GM23338 (cell line): Measurements from ENCODE around the gene MFAP5. TPM values are rescaled to one million over a fixed set of nuclear protein-coding genes. Genes with fewer than 3 reads are reported as not detected.

Experiments used
- ATAC-seq: fragments of 200-7000 bp; cut with Tn5 transposase; 3 replicates; pipeline ENCODE4 v1.9.1; 2020
- DNase-seq: peaks from one replicate; pipeline ENCODE4 v3.0.0-alpha.2; 2015; ENCODE audit warnings: low spot score
- H2AFZ ChIP-seq: fragments of 200-600 bp; sonication (generic); 2 replicates; pipeline ENCODE4 v1.8.0; 2016; ENCODE audit warnings: antibody characterized with exemption, mild to moderate bottlenecking, moderate library complexity
- H3F3A ChIP-seq: fragments of 200-600 bp; sonication (generic); replicated peaks from 2 replicates; pipeline ENCODE4 v1.8.0; 2017; ENCODE audit warnings: antibody characterized with exemption, mixed run types, low read depth
- H3K27ac ChIP-seq: fragments of 200-600 bp; sonication (generic); 2 replicates; pipeline ENCODE4 v1.6.1; 2016; ENCODE audit warnings: low read depth
- H3K27me3 ChIP-seq: fragments of 200-600 bp; sonication (generic); 2 replicates; pipeline ENCODE4 v1.8.0; 2016; ENCODE audit warnings: mild to moderate bottlenecking, mixed run types, moderate library complexity; ENCODE audit not compliant: insufficient read depth
- H3K36me3 ChIP-seq: fragments of 200-600 bp; sonication (generic); 2 replicates; pipeline ENCODE4 v1.8.0; 2016; ENCODE audit warnings: mild to moderate bottlenecking; ENCODE audit not compliant: insufficient read depth
- H3K4me1 ChIP-seq: fragments of 200-600 bp; sonication (generic); 2 replicates; pipeline ENCODE4 v1.8.0; 2016; ENCODE audit warnings: mild to moderate bottlenecking, moderate library complexity; ENCODE audit not compliant: insufficient read depth
- H3K4me2 ChIP-seq: fragments of 200-600 bp; sonication (generic); 2 replicates; pipeline ENCODE4 v1.7.1; 2017; ENCODE audit warnings: mixed run types
- H3K4me3 ChIP-seq: fragments of 200-600 bp; sonication (generic); 2 replicates; pipeline ENCODE4 v1.6.1; 2016; ENCODE audit warnings: mixed run types
- H3K79me2 ChIP-seq: fragments of 200-600 bp; sonication (generic); replicated peaks from 2 replicates; pipeline ENCODE4 v1.8.0; 2017; ENCODE audit warnings: mild to moderate bottlenecking; ENCODE audit not compliant: insufficient read depth
- H3K9me2 ChIP-seq: fragments of 200-600 bp; sonication (generic); 2 replicates; pipeline ENCODE4 v1.8.0; 2017; ENCODE audit not compliant: insufficient read depth
- H4K20me1 ChIP-seq: fragments of 200-600 bp; sonication (generic); replicated peaks from 2 replicates; pipeline ENCODE4 v1.8.0; 2017; ENCODE audit warnings: mild to moderate bottlenecking; ENCODE audit not compliant: insufficient read depth
- H3K27ac Mint-ChIP-seq: 2 replicates; pipeline ENCODE4 v1.8.0; 2020; ENCODE audit warnings: inconsistent platforms, mild to moderate bottlenecking, moderate library complexity, mixed read lengths
- H3K27me3 Mint-ChIP-seq: 3 replicates; pipeline ENCODE4 v1.8.0; 2022; ENCODE audit warnings: low read depth, mild to moderate bottlenecking, moderate library complexity, mixed read lengths, inconsistent platforms; ENCODE audit not compliant: insufficient read depth, poor library complexity
- H3K36me3 Mint-ChIP-seq: 3 replicates; pipeline ENCODE4 v1.8.0; 2021; ENCODE audit warnings: low read depth, mild to moderate bottlenecking, inconsistent platforms, moderate library complexity, mixed read lengths
- H3K4me1 Mint-ChIP-seq: 3 replicates; pipeline ENCODE4 v1.8.0; 2020; ENCODE audit warnings: mild to moderate bottlenecking, inconsistent platforms, mixed read lengths
- H3K4me3 Mint-ChIP-seq: 3 replicates; pipeline ENCODE4 v1.8.0; 2021; ENCODE audit warnings: moderate library complexity, mild to moderate bottlenecking, inconsistent platforms, mixed read lengths
- H3K9me3 Mint-ChIP-seq: 3 replicates; pipeline ENCODE4 v1.8.0; 2020; ENCODE audit warnings: moderate library complexity, mild to moderate bottlenecking, inconsistent platforms, mixed read lengths
- EZH2 ChIP-seq: fragments of 200-600 bp; sonication (generic); IDR thresholded peaks from one replicate; pipeline ENCODE4 v1.8.0; 2017; ENCODE audit warnings: antibody characterized with exemption, mild to moderate bottlenecking, low read depth; ENCODE audit not compliant: unreplicated experiment
- EZH2phosphoT487 ChIP-seq: fragments of 200-600 bp; sonication (generic); IDR thresholded peaks from one replicate; pipeline ENCODE4 v1.8.1; 2018; ENCODE audit warnings: antibody characterized with exemption; ENCODE audit not compliant: unreplicated experiment
- JUNB ChIP-seq: IDR thresholded peaks from one replicate; pipeline ENCODE4 v1.6.1; 2016; ENCODE audit warnings: antibody characterized with exemption; ENCODE audit not compliant: unreplicated experiment
- NANOG ChIP-seq: IDR thresholded peaks from 2 replicates; pipeline ENCODE4 v1.6.1; 2016; ENCODE audit warnings: antibody characterized with exemption, borderline replicate concordance
- POLR2AphosphoS5 ChIP-seq: IDR thresholded peaks from 2 replicates; pipeline ENCODE4 v1.6.1; 2016; ENCODE audit warnings: antibody characterized with exemption, low read depth
- STAT1 ChIP-seq: IDR thresholded peaks from one replicate; pipeline ENCODE4 v1.6.1; 2016; ENCODE audit warnings: antibody characterized with exemption; ENCODE audit not compliant: unreplicated experiment
- ZNF114 ChIP-seq: fragments of 250-450 bp; sonication (Bioruptor Pico); IDR thresholded peaks from 2 replicates; pipeline ENCODE4 v1.5.0; 2020; ENCODE audit warnings: mild to moderate bottlenecking, moderate library complexity
- ZNF331 ChIP-seq: fragments of 250-450 bp; sonication (Bioruptor Pico); IDR thresholded peaks from 2 replicates; pipeline ENCODE4 v1.5.0; 2020; ENCODE audit warnings: low read depth, mild to moderate bottlenecking, moderate library complexity
- polyA plus RNA-seq: library from polyadenylated mRNA; unstranded; fragments of >200 nt; fragmentation: Nextera tagmentation; extraction: Ambion mirVana; gene quantifications from 2 replicates; pipeline ENCODE4 v1.2.1, GENCODE V29; 2016
- total RNA-seq: library from RNA; depleted of rRNA; stranded (reverse); fragments of >200 nt; shearing (Covaris generic); gene quantifications from 2 replicates; pipeline ENCODE4 v1.2.3, GENCODE V29; 2014
- TF ChIP-seq, protein P1 (sequence below): fragments of 250-450 bp; sonication (Bioruptor Pico); IDR thresholded peaks from 2 replicates; pipeline ENCODE4 v1.5.0; 2020; ENCODE audit warnings: mild to moderate bottlenecking, moderate library complexity
- TF ChIP-seq, protein P2 (sequence below): IDR thresholded peaks from 2 replicates; pipeline ENCODE4 v1.6.1; 2016; ENCODE audit warnings: antibody characterized with exemption
- TF ChIP-seq, protein P3 (sequence below), 2 experiments: fragments of 200-600 bp in 1 of 2; sonication (generic) in 1 of 2; conservative IDR thresholded peaks; 2 replicates each; pipeline versions ENCODE4 v1.5.1 to v1.6.1; 2016 to 2017; ENCODE audit warnings: antibody characterized with exemption in 2 of 2, low read depth in 2 of 2, mild to moderate bottlenecking in 2 of 2, moderate library complexity in 1 of 2
- TF ChIP-seq, protein P4 (sequence below): IDR thresholded peaks from one replicate; pipeline ENCODE4 v1.6.1; 2018; ENCODE audit warnings: antibody characterized with exemption; ENCODE audit not compliant: unreplicated experiment

Gene MFAP5
- total and polyA plus RNA-seq, 2 experiments from 2014 or later = 0.68 to 0.90 TPM

DNA sequence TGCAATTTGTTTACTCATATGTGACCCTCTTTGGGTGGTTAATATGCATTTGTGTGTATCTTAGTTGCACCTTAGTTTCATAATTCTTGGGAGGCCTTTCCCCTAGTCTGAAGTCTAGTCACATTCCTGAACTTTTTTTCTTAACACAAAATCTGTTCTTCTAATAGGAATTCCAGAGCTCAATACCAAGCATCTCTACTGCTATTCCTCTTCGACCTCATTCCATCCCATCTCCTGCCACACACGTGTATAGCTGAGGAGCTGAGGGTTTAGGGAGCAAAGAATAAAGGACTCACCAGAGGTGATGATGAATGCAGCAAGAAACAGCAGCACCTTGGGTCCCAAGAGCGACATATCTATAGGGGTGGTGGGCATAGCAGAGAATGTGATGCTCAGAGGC lies 875 bp downstream of the MFAP5 start (continued):
- TF ChIP-seq, protein P1, sequence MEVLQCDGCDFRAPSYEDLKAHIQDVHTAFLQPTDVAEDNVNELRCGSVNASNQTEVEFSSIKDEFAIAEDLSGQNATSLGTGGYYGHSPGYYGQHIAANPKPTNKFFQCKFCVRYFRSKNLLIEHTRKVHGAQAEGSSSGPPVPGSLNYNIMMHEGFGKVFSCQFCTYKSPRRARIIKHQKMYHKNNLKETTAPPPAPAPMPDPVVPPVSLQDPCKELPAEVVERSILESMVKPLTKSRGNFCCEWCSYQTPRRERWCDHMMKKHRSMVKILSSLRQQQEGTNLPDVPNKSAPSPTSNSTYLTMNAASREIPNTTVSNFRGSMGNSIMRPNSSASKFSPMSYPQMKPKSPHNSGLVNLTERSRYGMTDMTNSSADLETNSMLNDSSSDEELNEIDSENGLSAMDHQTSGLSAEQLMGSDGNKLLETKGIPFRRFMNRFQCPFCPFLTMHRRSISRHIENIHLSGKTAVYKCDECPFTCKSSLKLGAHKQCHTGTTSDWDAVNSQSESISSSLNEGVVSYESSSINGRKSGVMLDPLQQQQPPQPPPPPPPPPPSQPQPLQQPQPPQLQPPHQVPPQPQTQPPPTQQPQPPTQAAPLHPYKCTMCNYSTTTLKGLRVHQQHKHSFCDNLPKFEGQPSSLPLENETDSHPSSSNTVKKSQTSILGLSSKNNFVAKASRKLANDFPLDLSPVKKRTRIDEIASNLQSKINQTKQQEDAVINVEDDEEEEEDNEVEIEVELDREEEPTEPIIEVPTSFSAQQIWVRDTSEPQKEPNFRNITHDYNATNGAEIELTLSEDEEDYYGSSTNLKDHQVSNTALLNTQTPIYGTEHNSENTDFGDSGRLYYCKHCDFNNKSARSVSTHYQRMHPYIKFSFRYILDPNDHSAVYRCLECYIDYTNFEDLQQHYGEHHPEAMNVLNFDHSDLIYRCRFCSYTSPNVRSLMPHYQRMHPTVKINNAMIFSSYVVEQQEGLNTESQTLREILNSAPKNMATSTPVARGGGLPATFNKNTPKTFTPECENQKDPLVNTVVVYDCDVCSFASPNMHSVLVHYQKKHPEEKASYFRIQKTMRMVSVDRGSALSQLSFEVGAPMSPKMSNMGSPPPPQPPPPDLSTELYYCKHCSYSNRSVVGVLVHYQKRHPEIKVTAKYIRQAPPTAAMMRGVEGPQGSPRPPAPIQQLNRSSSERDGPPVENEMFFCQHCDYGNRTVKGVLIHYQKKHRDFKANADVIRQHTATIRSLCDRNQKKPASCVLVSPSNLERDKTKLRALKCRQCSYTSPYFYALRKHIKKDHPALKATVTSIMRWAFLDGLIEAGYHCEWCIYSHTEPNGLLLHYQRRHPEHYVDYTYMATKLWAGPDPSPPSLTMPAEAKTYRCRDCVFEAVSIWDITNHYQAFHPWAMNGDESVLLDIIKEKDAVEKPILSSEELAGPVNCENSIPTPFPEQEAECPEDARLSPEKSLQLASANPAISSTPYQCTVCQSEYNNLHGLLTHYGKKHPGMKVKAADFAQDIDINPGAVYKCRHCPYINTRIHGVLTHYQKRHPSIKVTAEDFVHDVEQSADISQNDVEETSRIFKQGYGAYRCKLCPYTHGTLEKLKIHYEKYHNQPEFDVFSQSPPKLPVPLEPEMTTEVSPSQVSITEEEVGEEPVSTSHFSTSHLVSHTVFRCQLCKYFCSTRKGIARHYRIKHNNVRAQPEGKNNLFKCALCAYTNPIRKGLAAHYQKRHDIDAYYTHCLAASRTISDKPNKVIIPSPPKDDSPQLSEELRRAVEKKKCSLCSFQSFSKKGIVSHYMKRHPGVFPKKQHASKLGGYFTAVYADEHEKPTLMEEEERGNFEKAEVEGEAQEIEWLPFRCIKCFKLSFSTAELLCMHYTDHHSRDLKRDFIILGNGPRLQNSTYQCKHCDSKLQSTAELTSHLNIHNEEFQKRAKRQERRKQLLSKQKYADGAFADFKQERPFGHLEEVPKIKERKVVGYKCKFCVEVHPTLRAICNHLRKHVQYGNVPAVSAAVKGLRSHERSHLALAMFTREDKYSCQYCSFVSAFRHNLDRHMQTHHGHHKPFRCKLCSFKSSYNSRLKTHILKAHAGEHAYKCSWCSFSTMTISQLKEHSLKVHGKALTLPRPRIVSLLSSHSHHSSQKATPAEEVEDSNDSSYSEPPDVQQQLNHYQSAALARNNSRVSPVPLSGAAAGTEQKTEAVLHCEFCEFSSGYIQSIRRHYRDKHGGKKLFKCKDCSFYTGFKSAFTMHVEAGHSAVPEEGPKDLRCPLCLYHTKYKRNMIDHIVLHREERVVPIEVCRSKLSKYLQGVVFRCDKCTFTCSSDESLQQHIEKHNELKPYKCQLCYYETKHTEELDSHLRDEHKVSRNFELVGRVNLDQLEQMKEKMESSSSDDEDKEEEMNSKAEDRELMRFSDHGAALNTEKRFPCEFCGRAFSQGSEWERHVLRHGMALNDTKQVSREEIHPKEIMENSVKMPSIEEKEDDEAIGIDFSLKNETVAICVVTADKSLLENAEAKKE (CRISPR knock-in tag) = no peak
- TF ChIP-seq, protein P2, sequence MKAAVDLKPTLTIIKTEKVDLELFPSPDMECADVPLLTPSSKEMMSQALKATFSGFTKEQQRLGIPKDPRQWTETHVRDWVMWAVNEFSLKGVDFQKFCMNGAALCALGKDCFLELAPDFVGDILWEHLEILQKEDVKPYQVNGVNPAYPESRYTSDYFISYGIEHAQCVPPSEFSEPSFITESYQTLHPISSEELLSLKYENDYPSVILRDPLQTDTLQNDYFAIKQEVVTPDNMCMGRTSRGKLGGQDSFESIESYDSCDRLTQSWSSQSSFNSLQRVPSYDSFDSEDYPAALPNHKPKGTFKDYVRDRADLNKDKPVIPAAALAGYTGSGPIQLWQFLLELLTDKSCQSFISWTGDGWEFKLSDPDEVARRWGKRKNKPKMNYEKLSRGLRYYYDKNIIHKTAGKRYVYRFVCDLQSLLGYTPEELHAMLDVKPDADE = no peak
- no peak for TF ChIP-seq ZNF331

DNA sequence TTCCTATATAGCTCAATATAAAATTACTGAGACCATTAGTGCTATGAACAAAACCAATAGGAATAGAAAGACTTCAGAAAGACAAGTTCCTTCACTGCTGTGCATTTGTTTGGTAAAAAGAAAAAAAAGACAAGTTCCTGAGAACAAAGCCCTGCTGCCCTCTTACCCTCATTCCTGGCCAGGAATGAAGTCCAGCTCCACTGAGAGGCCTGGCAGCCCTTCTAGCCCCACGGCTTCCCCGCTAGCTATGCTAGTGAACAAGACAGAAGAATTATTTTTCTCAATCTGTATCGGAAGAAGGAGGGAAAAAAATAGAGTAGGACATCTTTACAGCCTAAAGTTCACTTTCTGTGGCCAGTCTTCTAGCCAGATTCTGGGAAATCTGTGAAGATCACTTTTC lies 1.6 kb downstream of the MFAP5 start:
- Histone ChIP-seq H3K36me3 (no peaks in the 10 kb centered on the region), H3K4me3 (no peak overlapping the region), H3K9me2 (0 out of 2 replicates have a peak, but pooled peaks cover 3% of the 10 kb centered on the region), H3K4me1 (peaks cover 12% of the 10 kb centered on the region; the same call in 1 of the 2 replicates), H3K4me2 (no peak overlapping the region), H2AFZ (0 out of 2 replicates have a peak overlapping the region, but pooled peaks have one; percentile 33), H3K27ac (peak overlapping the region; percentile 65; the same call in 1 of the 2 replicates), H3K27me3 (no peaks in the 10 kb centered on the region), H3K79me2 (no peaks in the 10 kb centered on the region), H4K20me1 (no peaks in the 10 kb centered on the region), H3F3A (0 out of 2 replicates have a peak, but pooled peaks cover 3% of the 10 kb centered on the region)
- no peak for DNase-seq
- no peaks in the 10 kb centered on the region for H3K9me3 Mint-ChIP-seq
- H3K4me3 Mint-ChIP-seq = no peak overlapping the region
- peaks cover 3% of the 10 kb centered on the region for H3K27me3 Mint-ChIP-seq
- no peak overlapping the region for H3K27ac Mint-ChIP-seq
- H3K4me1 Mint-ChIP-seq = peaks cover 3% of the 10 kb centered on the region; the same call in 2 of the 3 replicates
- no peak for ATAC-seq
- H3K36me3 Mint-ChIP-seq = no peaks in the 10 kb centered on the region
- TF ChIP-seq EZH2 = no peak
- TF ChIP-seq, protein P2 = no peak
- TF ChIP-seq POLR2AphosphoS5 = no peak
- no peak for TF ChIP-seq ZNF114
- TF ChIP-seq, protein P3, sequence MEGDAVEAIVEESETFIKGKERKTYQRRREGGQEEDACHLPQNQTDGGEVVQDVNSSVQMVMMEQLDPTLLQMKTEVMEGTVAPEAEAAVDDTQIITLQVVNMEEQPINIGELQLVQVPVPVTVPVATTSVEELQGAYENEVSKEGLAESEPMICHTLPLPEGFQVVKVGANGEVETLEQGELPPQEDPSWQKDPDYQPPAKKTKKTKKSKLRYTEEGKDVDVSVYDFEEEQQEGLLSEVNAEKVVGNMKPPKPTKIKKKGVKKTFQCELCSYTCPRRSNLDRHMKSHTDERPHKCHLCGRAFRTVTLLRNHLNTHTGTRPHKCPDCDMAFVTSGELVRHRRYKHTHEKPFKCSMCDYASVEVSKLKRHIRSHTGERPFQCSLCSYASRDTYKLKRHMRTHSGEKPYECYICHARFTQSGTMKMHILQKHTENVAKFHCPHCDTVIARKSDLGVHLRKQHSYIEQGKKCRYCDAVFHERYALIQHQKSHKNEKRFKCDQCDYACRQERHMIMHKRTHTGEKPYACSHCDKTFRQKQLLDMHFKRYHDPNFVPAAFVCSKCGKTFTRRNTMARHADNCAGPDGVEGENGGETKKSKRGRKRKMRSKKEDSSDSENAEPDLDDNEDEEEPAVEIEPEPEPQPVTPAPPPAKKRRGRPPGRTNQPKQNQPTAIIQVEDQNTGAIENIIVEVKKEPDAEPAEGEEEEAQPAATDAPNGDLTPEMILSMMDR (conservative IDR thresholded peaks at IDR 0.05; ENCODE audit: low read depth in 2 of 2) = no peak
- TF ChIP-seq EZH2phosphoT487 = no peak
- TF ChIP-seq, protein P4, sequence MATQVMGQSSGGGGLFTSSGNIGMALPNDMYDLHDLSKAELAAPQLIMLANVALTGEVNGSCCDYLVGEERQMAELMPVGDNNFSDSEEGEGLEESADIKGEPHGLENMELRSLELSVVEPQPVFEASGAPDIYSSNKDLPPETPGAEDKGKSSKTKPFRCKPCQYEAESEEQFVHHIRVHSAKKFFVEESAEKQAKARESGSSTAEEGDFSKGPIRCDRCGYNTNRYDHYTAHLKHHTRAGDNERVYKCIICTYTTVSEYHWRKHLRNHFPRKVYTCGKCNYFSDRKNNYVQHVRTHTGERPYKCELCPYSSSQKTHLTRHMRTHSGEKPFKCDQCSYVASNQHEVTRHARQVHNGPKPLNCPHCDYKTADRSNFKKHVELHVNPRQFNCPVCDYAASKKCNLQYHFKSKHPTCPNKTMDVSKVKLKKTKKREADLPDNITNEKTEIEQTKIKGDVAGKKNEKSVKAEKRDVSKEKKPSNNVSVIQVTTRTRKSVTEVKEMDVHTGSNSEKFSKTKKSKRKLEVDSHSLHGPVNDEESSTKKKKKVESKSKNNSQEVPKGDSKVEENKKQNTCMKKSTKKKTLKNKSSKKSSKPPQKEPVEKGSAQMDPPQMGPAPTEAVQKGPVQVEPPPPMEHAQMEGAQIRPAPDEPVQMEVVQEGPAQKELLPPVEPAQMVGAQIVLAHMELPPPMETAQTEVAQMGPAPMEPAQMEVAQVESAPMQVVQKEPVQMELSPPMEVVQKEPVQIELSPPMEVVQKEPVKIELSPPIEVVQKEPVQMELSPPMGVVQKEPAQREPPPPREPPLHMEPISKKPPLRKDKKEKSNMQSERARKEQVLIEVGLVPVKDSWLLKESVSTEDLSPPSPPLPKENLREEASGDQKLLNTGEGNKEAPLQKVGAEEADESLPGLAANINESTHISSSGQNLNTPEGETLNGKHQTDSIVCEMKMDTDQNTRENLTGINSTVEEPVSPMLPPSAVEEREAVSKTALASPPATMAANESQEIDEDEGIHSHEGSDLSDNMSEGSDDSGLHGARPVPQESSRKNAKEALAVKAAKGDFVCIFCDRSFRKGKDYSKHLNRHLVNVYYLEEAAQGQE = no peak
- no peak for TF ChIP-seq JUNB
- no peak for TF ChIP-seq STAT1
- TF ChIP-seq NANOG = no peak
